RPMI7951 (cell line): Measurements from ENCODE around the gene LRRC43. TPM values are rescaled to one million over a fixed set of nuclear protein-coding genes. Genes with fewer than 3 reads are reported as not detected.

Experiments used
- DNase-seq: peaks from one replicate; pipeline ENCODE4 v3.0.0-alpha.2; 2012; ENCODE audit warnings: low read depth
- total RNA-seq: library from RNA; depleted of rRNA; stranded (reverse); fragments of >200 nt; shearing (Covaris generic); gene quantifications from 2 replicates; pipeline ENCODE4 v1.2.3, GENCODE V29; 2014; rRNA removed

The LRRC43 gene
- total RNA-seq, 1 experiment from 2014 or later = 0.36 TPM

GRCh38 chr12:122226366-122227125 lies 43.6 kb downstream of the LRRC43 start:
- DNase-seq = no peak

GRCh38 chr12:122227341-122227740 lies 44.4 kb downstream of the LRRC43 start:
- no peak for DNase-seq

GRCh38 chr12:122228092-122228491 lies 45.2 kb downstream of the LRRC43 start:
- DNase-seq = no peak

GRCh38 chr12:122230798-122231197 lies 47.9 kb downstream of the LRRC43 start:
- no peak for DNase-seq

- no peak for DNase-seq
Observed at GRCh38 chr12:122232691-122233090, 49.8 kb downstream of the LRRC43 start.

- DNase-seq = no peak
Observed at GRCh38 chr12:122235741-122236140, 52.8 kb downstream of the LRRC43 start.

GRCh38 chr12:122238861-122239260 lies 55.9 kb downstream of the LRRC43 start:
- no peak for DNase-seq

GRCh38 chr12:122243965-122244364 lies 61.0 kb downstream of the LRRC43 start:
- DNase-seq = no peak

- no peak for DNase-seq
Observed at GRCh38 chr12:122244565-122245371, 61.8 kb downstream of the LRRC43 start.

GRCh38 chr12:122245553-122245952 lies 62.6 kb downstream of the LRRC43 start:
- DNase-seq = no peak

GRCh38 chr12:122250047-122250446 lies 67.1 kb downstream of the LRRC43 start:
- DNase-seq = no peak

GRCh38 chr12:122250536-122250935 lies 67.6 kb downstream of the LRRC43 start:
- DNase-seq = no peak

Other genes with a start within 250 kb of the LRRC43 start
- 0.72 and 1.1 TPM in 2 replicates for gene BCL7A, start 161.2 kb upstream of the LRRC43 start, total RNA-seq
- gene MLXIP, start 104.4 kb upstream of the LRRC43 start, total RNA-seq = 2.6 and 3.8 TPM in 2 replicates
- gene IL31, start 8.9 kb upstream of the LRRC43 start, total RNA-seq = not detected in 2 replicates
- not detected in 2 replicates for gene B3GNT4, start 20.6 kb downstream of the LRRC43 start, total RNA-seq
- gene DIABLO, start 42.9 kb downstream of the LRRC43 start, total RNA-seq = 66.3 and 70.9 TPM in 2 replicates
- 8.4 and 9.0 TPM in 2 replicates for gene VPS33A, start 83.4 kb downstream of the LRRC43 start, total RNA-seq
- 16.9 and 23.1 TPM in 2 replicates for gene CLIP1, start 239.5 kb downstream of the LRRC43 start, total RNA-seq